MM.1S (cell line): ENCODE data around the gene RBM46.

Experiments
- EZH2 ChIP-seq: fragments of 300-600 bp; sonication (generic); optimal IDR thresholded peaks from 2 replicates; pipeline ENCODE3; 2017; ENCODE audit warnings: low read depth, mild to moderate bottlenecking, antibody characterized with exemption, low read length, mixed read lengths
- TF ChIP-seq, protein P1 (sequence below): fragments of 300-600 bp; sonication (generic); IDR thresholded peaks from 2 replicates; pipeline ENCODE4 v1.5.1; 2016; ENCODE audit warnings: antibody characterized with exemption, low read length, mixed read lengths

DNA sequence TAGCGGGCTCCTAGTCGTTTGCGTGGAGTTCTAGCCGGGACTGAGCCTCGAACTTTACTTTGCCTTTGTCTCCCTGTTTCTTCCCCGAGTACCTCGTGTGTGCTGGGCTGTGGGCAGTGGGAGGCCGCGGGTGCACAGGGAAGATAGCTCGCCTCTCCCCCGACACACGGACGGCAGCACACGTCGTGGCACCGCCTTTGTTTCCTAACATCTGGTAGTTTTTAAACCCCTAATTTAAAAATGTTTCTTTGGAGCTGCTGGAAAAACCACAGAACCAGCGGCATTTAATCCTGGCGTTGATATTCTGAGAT, 866 bp downstream of the RBM46 start:
- TF ChIP-seq, protein P1, sequence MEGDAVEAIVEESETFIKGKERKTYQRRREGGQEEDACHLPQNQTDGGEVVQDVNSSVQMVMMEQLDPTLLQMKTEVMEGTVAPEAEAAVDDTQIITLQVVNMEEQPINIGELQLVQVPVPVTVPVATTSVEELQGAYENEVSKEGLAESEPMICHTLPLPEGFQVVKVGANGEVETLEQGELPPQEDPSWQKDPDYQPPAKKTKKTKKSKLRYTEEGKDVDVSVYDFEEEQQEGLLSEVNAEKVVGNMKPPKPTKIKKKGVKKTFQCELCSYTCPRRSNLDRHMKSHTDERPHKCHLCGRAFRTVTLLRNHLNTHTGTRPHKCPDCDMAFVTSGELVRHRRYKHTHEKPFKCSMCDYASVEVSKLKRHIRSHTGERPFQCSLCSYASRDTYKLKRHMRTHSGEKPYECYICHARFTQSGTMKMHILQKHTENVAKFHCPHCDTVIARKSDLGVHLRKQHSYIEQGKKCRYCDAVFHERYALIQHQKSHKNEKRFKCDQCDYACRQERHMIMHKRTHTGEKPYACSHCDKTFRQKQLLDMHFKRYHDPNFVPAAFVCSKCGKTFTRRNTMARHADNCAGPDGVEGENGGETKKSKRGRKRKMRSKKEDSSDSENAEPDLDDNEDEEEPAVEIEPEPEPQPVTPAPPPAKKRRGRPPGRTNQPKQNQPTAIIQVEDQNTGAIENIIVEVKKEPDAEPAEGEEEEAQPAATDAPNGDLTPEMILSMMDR = no peak
- TF ChIP-seq EZH2 = no peak
